ACHN (cell line): Measurements from ENCODE around the gene LARP4B.

ENCODE experiments used
- DNase-seq: peaks from one replicate; pipeline ENCODE4 v3.0.0-alpha.2; 2015
- in situ Hi-C: cut with HindIII; loops from 2 replicates; pipeline ENCODE4 v1.10.0; 2017; ENCODE audit warnings: low sequenced_read_pairs, low pct_ligation_motif_present, low pct_unique_long_range_greater_than_20kb

Gene LARP4B

GRCh38 chr10:818526-819220 is 112.8 kb downstream of the LARP4B start:
- DNase-seq, result no peak
- in situ Hi-C loops, result no loop called here

GRCh38 chr10:818010-818409 is 113.5 kb downstream of the LARP4B start:
- in situ Hi-C loops, result no loop called here
- no peak for DNase-seq

GRCh38 chr10:817371-817770 is 114.1 kb downstream of the LARP4B start:
- in situ Hi-C loops, result no loop called here
- DNase-seq, result no peak

GRCh38 chr10:816958-817357 is 114.5 kb downstream of the LARP4B start:
- in situ Hi-C loops, result no loop called here
- DNase-seq, result no peak

GRCh38 chr10:816091-816477 is 115.4 kb downstream of the LARP4B start:
- in situ Hi-C loops, result no loop called here
- DNase-seq, result no peak

GRCh38 chr10:815338-816090 is 116.0 kb downstream of the LARP4B start:
- no peak for DNase-seq
- in situ Hi-C loops, result no loop called here

- DNase-seq, result no peak
- in situ Hi-C loops, result no loop called here
Observed at GRCh38 chr10:814536-815302, 116.8 kb downstream of the LARP4B start.

- DNase-seq, result no peak
- in situ Hi-C loops, result no loop called here
Observed at GRCh38 chr10:813286-813685, 118.2 kb downstream of the LARP4B start.

GRCh38 chr10:812787-813186 is 118.7 kb downstream of the LARP4B start:
- in situ Hi-C loops, result no loop called here

GRCh38 chr10:811379-812175 is 119.9 kb downstream of the LARP4B start:
- DNase-seq, result no peak
- in situ Hi-C loops, result no loop called here

More at GRCh38 chr10:812787-813186, 118.7 kb downstream of the LARP4B start:
- no peak for DNase-seq

GRCh38 chr10:810351-810846 is 121.1 kb downstream of the LARP4B start:
- no peak for DNase-seq
- in situ Hi-C loops, result no loop called here

GRCh38 chr10:809671-810350 is 121.7 kb downstream of the LARP4B start:
- no peak for DNase-seq
- in situ Hi-C loops, result no loop called here

GRCh38 chr10:807958-808353 is 123.5 kb downstream of the LARP4B start:
- DNase-seq, result no peak
- in situ Hi-C loops, result no loop called here

GRCh38 chr10:807163-807957 is 124.1 kb downstream of the LARP4B start:
- no peak for DNase-seq
- in situ Hi-C loops, result no loop called here

- in situ Hi-C loops, result no loop called here
- no peak for DNase-seq
Observed at GRCh38 chr10:806451-807162, 124.9 kb downstream of the LARP4B start.

GRCh38 chr10:805620-806305 is 125.7 kb downstream of the LARP4B start:
- no peak for DNase-seq
- in situ Hi-C loops, result no loop called here
